Measurements from ENCODE around the gene CELF5.

- no peak for TF ChIP-seq REPIN1 (tag by site-specific recombination; IDR thresholded peaks at IDR 0.05; ENCODE audit: low read depth)
- no peak for TF ChIP-seq CTCF (tag by site-specific recombination; IDR thresholded peaks at IDR 0.05)
- TF ChIP-seq PATZ1 (tag by site-specific recombination; IDR thresholded peaks at IDR 0.05), result no peak
- no peak for TF ChIP-seq ZNF223 (tag by site-specific recombination; IDR thresholded peaks at IDR 0.05)
- no peak for TF ChIP-seq ZNF2 (tag by site-specific recombination; IDR thresholded peaks at IDR 0.05)
- no peak for TF ChIP-seq ZFP37 (tag by site-specific recombination; IDR thresholded peaks at IDR 0.05)
- no peak for TF ChIP-seq ZNF324 (tag by site-specific recombination; IDR thresholded peaks at IDR 0.05)
Measured at GRCh38 chr19:3279306-3279705, 54.8 kb downstream of the CELF5 start.
